Measurements from ENCODE around the gene SNRNP70.

Gene SNRNP70

DNA sequence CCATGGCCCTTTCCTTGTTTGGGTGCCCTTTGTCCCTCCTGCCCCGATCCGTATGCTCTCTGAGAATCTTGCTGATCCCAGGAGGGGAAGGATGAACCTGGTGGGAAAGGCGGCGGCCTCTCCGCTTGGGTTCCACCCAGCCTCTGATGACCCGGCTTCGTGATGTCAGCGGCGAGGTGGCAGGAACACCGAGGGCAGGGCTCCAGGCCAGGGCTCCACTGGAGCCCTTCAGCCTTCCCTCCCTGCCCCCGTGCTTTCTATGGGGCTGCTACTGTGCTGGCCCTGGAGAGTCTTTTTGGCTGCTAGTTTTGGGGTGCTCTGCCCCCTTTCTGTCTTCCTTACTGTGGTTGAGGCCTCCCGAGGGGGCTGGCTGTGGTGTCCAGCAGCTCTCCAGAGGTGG lies 17.1 kb downstream of the SNRNP70 start:
- FAIRE-seq = no peak

DNA sequence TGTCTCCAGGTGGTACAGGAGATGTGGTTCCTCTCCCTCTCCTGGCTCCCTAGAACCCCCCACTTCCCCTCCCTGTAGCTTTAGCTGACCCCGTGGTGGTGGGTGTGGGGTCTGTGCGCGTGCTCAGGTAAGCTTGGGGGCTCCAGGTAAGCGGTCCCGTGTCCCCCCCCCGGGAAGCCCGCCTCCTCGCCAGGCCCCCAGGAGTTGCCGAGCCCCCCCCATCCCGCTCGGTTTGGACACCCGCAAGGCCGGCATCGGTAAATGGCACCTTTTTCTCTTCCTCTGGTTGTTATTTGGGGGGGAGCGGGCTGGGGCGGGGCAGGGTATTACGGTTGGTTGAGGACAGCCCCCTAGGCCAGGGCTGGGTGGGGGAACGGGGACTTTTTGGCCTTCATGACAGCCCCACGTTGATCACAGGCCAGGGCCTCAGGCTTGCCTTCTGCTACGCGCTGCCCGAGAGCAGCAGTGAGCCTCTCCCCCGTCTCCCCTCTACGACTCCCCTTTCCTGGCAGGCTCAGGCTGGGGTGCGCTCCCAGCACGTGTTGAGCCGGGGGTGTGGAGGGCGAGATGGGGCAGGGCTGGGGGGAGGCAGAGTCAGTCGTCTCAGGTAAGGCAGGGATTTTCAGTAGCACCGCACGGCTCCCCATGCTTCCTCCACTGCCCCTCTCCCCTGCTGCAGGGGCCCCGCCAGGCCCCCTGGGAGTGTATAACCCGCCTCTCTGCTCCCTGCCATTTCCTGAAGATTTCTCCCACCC lies 18.3 kb downstream of the SNRNP70 start:
- no peak for FAIRE-seq

DNA sequence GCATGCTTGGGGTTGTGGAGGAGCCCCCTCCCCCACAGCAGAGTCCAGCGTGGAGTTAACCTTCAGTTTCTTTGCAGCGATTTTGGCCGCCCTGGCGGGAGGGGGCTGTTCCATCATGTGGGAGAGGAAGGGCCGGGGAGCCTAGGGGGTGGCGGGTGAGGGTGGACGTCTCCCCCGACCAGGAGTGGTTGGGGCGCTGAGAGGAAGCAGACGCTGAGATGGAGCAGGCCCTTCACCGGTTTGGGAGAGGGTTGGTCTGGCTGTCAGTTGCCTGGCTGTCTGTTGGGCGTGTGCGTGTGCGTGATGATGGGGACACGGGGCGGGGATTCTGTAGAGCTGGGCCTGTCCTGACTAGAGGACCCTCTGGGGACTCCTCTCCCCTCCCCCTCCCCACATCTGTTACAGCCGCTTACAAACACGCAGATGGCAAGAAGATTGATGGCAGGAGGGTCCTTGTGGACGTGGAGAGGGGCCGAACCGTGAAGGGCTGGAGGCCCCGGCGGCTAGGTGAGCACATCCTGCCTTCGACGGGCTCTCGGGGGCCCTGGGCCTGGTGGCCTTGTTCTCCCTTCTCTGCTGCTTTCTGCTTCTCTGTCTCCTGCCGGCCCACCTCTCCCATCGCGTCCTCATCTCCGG lies 19.1 kb downstream of the SNRNP70 start:
- no peak for FAIRE-seq

DNA sequence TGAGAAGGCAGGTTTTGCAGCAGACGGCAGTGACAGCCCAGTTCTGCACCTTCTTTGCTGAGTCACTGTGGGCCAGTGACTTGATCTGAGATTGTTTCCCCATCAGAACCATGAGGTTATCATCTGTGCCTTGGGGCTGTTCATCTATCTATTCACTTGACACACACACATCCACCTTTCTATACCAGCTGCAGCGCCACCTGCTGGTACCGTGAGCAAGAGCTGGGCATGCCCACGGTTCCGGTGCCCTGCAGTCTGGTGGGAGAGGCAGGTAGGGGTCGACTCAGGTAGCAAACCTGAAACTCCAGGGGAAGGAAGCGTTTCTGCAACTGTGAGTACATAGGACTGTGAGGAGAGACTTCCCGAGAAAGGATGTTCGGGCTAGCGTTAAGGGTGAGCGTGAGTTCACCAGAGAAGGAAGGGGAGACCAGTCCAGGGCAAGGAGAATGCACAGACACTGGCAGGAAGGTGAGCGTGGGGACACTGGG lies 21.4 kb downstream of the SNRNP70 start:
- no peak for FAIRE-seq

DNA sequence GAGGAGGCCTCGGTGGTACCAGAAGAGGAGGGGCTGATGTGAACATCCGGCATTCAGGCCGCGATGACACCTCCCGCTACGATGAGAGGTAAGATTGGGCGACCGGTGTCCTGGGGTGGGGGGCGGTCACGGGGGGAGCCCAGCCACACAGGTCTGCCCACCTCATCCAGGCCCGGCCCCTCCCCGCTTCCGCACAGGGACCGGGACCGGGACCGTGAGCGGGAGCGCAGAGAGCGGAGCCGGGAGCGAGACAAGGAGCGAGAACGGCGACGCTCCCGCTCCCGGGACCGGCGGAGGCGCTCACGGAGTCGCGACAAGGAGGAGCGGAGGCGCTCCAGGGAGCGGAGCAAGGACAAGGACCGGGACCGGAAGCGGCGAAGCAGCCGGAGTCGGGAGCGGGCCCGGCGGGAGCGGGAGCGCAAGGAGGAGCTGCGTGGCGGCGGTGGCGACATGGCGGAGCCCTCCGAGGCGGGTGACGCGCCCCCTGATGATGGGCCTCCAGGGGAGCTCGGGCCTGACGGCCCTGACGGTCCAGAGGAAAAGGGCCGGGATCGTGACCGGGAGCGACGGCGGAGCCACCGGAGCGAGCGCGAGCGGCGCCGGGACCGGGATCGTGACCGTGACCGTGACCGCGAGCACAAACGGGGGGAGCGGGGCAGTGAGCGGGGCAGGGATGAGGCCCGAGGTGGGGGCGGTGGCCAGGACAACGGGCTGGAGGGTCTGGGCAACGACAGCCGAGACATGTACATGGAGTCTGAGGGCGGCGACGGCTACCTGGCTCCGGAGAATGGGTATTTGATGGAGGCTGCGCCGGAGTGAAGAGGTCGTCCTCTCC lies 22.6 kb downstream of the SNRNP70 start:
- FAIRE-seq = no peak

DNA sequence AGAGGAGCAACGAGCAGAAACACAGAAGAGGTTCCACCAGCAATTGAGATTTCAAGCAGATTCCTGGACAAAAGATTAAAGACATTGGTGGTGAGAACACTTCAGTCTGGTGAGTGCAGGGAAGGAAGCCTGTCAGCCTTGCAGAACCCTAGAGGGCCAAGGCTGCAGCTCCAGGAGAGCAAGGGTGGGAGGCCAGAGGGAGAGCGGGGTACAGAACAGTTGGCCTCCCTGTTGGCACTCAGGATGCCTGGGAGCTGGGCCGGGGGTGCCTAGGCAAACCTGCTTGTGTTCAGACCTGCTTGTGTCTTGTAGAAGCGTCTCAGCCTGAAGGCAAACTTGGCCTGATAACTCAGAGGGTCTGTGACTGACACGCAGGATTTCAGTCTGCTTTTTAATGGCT lies 23.8 kb downstream of the SNRNP70 start:
- FAIRE-seq = no peak

DNA sequence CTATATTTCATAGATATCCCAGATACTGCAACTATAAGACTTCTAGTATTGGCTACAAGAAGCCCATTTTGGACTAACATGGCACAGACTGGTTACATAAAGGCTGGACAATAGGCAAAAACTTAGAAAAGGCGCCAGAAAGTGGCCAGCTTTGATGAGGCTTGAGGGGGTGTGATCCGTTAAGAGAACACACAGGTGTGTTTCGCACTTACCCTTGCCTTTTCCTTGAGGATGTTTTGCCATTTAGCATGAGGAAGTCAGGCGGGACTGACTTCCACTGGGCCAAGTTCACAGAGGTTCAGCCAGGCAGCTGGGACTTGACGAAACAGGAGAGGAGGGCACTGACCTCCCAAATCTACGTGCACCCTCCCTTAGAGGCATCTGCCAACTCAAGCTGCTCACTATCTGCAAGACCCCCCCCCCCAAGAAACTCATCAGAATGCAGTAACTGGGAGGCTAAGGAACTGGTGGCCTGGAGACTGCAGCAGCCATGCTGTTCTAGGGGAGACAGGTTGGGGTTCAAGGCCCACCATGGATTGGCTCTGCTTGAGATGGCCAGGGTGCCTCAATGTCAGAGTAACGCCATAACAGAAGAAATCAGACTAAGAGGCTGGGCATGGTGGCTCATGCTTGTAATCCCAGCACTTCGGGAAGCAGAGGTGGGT lies 24.4 kb downstream of the SNRNP70 start:
- no peak for FAIRE-seq

DNA sequence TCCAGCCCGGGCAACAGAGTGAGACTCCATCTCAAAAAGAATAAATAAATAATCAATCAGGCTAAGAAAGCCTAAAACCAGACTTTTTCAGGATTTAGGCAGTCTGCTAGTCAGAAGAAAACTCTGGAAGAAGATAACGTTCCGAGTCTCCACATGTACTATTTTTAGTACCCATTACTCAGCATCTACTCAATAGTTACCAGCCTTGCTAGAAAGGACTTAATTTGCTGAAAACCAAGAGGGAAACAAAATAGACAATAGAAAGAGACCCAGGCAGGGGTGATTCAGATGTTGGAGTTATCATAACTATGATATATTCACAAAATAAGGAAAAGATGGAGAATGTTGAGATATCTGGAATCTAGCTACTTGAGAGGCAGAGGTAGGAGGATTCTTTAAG lies 25.3 kb downstream of the SNRNP70 start:
- FAIRE-seq = no peak

DNA sequence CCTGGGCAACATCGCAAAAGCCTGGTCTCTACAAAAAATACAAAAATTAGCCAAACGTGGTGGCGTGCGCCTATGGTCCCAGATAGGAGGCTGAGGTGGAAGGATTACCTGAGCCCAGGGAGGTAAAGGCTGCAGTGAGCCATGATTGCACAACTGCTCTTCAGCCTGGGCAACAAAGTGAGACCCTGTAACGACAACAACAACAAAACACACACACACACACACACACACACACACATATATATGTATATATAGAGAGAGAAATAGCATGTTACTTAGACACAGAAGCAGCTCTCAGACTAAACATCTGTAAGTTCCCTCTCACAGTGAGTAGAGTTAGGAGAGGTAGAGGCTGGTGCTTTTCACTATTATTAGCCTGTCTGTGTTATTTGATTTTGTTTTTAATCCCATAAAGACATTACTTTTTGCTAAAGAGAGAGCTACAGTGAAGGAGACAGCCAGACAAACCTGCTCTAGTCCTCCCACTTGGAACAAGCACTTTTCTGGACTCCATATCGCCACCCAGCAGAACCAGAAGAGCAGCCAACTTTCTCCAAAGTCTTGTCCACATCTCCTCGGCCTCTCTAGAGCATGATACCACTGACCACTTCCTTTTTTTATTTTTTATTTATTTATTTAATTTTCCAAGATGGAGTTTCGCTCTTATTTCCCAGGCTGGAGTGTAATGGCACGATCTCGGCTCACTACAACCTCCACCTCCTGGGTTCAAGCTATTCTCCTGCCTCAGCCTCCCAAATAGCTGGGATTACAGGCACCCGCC lies 26.2 kb downstream of the SNRNP70 start:
- no peak for FAIRE-seq

DNA sequence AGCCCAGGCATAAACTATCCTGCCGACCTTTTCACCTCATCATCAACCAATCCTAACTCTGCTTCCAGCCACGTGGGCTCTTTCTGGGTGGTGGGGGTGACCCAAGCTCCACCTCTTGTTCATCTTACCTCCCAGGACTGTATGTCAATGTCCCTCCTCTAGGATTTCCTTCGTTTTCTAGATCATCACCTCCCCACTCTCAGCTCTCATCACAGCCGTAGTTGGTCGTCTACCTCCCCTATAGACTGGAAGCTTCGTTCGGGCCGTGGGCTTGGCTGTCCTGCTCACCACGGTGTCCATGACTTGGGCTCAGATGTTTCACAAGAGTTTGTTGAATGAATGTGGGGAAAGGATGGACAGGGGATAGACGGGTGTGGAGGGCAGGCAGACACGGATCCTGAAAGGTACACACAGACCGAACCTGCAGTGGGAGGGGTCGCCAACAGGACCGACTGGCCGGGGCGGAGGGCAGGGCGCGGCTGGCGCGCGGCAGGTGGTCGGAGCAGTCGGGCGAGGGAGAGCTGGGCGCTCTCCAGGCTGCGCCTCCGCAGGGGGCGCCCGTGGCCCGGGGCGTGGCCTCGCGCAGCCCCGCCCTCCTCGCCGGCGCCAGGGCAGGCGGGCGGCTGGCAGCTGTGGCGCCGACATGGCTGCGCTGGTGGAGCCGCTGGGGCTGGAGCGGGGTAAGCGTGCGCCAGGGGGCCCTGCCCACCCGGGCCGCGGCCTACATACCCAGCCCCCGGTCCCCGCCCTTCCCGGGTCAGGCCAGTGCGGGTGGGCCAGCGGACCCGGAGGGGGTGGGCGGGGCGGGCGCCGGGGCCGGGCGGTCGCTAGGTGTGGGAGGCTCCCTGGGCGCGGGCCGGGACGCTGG lies 28.7 kb downstream of the SNRNP70 start, which contains the start of gene LIN7B:
TSS of gene LIN7B (plus strand) at position 609 of the 868 bp plus-strand sequence. CDS start at position 644, 35 bp downstream.
- no peak for FAIRE-seq

DNA sequence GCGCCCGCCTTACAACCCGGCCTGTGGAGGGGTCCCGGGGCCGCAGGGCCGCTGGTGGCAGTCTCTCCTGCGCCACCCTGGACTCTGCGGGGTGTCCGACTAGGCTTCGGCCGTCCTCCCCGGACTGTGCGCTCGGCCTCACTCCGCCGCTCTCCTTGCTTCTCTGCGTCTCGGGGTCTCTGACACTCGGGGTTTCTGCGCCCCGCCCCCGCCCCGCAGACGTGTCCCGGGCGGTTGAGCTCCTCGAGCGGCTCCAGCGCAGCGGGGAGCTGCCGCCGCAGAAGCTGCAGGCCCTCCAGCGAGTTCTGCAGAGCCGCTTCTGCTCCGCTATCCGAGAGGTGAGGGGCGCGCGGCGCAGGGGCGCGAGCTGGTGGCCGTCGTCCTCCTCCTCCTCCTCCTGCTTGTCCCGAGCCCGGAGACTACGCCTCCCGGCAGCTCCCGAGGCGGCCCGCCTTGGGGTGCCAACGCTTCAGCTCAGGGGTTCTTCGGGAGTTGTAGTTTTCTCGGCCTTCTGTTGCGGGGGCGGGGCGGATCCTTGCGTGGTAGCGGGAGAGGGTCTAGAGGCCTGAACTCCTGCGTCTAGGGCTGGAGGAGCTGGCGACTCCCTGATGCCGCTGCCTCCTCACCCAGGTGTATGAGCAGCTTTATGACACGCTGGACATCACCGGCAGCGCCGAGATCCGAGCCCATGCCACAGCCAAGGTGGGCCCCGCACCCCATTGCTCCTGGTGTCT lies 29.5 kb downstream of the SNRNP70 start:
- no peak for FAIRE-seq

DNA sequence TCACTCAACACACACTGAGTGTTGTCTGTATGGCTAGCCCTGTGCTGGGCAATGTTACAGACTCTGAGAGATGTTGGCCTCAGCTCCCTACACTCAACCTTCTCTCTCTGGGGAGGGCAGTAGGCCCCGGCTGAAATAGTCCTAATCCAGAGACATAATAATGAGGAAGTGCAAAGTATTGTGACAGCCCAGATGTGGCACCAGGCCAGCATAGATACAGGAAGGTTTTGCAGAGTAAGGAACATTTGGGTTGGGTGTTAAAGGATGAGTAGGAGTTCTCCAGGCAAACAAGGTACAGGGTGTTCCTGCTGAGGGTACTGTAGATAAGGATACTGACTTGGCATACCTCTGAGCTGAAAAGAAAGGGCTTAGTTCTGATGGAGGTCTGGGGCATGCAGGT lies 31.3 kb downstream of the SNRNP70 start:
- FAIRE-seq = no peak

DNA sequence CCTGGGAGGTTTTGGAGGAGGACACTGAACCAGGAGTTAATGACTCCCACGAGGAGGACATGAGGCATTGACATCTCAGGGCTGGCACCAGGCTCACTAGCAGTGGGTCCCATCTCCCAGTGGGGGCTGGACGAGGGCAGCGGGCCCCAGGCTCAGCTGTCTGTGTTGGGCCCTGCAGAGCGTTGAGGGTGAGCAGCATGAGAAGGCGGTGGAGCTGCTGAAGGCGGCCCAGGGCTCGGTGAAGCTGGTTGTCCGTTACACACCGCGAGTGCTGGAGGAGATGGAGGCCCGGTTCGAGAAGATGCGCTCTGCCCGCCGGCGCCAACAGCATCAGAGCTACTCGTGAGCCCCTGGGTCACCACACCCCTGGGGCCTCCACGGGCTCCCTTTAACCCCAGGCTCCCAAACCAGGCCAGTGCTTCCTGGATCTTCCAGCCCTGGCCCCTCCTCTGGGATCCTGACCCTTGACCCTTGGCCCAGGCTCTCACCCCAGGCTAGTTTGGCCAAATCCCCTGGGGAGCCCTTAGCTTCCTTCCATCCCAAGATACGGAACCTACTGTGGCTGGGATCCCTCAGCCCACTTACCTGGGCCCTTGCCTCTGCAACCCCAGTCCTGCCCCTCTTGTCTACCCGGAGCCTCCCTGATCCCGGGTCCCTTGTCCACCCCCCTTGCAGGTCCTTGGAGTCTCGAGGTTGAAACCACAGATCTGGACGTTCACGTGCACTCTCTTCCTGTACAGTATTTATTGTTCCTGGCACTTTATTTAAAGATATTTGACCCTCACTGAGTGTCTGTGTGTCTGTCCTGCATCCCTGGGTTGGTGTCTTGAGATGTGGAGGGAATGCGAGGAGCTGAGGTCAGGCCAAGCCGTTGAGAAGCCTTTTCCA lies 32.7 kb downstream of the SNRNP70 start:
- no peak for FAIRE-seq

DNA sequence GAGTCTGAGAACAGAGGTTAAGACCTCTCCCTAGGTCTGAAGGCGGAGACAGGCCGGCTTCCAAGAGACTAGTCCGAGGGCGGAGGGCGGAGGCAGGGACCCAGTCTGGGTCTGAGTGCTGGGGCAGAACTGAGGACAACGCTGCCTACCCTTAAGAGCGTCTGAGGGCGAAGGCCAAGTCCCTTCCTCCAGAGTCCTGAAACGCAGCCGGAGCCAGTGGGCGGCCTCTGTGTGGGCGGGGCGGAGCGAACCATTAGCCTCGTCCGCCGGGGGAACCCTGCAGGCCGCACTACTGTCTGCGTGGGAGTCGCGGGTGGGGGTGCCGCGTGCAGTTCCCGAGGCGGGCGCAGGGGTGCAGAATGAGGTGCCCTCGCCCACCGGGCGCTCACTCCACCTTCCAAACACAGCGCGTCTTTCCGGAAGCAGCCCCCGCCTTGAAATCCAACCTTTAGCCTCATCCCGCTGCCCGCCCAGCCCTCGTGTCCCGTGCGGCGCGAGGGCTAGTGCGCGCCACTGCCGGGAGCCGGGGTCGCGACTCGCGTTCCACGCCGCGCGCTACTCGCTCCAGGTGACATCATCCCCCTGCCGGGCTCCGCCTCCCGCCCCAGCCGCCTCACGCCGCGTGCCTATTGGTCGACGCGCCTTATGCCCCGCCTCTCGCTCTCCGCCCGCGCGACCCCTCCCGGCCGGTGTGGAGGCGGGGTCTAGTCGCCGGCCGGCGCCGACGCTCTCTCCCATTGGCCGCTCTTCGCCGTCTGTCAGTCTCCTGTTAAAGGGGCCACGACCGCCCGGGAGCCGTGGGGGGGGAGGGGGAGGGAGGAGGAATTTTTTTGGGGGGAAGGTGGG lies 33.5 kb downstream of the SNRNP70 start, which contains the start of gene C19orf73:
TSS of gene C19orf73 (minus strand) at position 579 of the 846 bp plus-strand sequence. CDS start at position 458, 121 bp downstream.
- FAIRE-seq = no peak

DNA sequence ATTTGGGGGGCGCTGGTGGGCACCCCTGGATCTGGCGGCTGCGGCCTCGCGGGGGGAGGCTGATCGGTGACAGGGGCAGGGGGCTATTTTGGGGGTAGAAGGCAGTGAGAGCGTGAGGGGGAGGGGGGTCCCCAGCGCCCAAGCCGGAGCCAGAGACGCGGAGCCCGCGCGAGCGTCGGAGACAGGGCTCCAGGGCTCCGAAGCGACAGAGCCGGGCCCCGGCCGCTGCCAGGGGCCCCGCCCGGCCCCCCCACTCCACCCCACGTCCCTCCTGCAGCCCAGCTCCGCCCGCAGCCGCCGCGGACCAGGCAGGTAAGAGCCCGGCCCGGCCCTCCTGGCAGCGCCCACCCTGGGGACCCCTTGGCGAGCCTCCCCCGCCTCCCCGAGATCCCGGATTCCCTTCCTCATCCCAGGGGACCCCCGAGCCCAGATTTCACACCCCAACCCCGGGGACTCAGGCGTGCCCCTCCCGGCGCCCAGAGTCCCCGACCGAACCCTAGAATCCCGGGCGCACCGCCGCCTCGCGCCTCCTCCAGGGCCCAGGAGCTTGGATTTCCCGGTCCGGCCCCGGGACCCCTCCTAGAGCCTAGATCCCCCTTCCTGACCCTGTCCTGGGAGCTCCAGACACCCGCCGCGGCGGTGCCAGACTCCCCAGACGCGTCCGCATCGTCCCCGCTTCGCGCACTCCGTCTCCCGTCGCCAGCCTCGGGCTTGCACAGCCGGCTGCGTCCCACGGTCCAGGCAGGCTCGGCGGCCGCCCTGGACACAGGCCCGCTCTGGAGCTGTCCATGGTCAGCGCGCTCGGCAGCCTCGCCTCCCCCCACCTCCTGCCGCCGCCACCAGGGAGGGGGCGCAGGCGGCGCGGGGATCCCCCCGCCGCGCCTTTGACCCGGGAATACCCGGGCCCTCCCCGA lies 34.4 kb downstream of the SNRNP70 start, which contains the start of gene PPFIA3:
TSS of gene PPFIA3 (plus strand) at position 134 of the 914 bp plus-strand sequence. CDS start 8,330 bp downstream, outside the sequence.
- FAIRE-seq = no peak

DNA sequence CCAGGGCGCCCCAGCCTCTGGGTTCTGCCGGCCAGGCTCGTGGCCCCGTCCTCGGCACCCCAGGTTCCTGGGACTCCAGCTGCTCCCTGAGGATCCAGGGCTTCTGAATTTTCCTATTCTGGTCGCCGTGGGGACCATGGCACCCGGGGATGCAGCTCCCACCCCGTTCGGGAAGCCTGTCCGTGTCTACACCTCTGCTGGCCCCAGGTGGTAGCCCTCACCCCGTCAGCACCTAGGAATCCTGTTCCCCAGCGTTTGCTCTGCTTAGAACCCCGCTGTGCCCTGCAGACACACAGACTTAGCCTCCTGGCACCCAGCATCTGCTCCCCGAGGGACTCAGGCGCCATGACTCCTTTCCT lies 35.1 kb downstream of the SNRNP70 start:
- FAIRE-seq = no peak

DNA sequence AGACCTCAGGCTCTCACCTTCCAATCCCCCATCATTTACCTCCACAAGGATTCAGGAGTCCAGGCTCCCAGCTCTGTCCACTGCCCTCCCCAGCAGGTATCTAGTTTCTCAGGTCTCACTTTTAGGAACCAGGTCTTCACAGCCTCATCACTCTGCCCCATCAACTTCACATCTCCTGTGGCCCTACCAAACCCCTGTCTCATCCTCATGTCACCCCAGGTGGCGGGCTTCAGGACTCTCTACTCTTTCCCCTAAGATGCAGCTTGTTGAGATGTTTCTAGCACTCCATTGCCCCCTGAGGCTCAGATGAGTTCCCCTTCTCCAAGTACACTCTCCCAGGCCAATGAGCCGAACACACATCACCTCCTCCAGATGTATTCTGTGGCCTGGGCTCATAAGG lies 35.6 kb downstream of the SNRNP70 start:
- FAIRE-seq = no peak

All from colon (tissue), 2 donors.